ENCODE data around the gene NBEAL1. TPM values are rescaled to one million over a fixed set of nuclear protein-coding genes. Genes with fewer than 3 reads are reported as not detected.
"Not testable (repeated sequence)": the region's sequence is repeated elsewhere in the genome, so short reads cannot be mapped to it uniquely, and the experiment has no call there.

The NBEAL1 gene
- 38.3 and 48.9 TPM in 2 replicates for total RNA-seq (ENCODE audit: low replicate concordance)

GRCh38 chr2:203014456-203015199 is at the start of gene NBEAL1:
TSS of gene NBEAL1 (plus strand) at chr2:203014875. CDS start at chr2:203016385, 1,510 bp downstream.
- TF ChIP-seq CTCF (IDR thresholded peaks at IDR 0.05; ENCODE audit: insufficient read depth, low read length), result no peak
- peak; percentile 99 for DNase-seq (ENCODE audit: low read depth)
- peak within 1 kb of the TSS; percentile 94 for H3K4me3 ChIP-seq (ENCODE audit: low read depth, low read length)

- no peak for TF ChIP-seq CTCF (IDR thresholded peaks at IDR 0.05; ENCODE audit: insufficient read depth, low read length)
- H3K4me3 ChIP-seq (ENCODE audit: low read depth, low read length), result no peak overlapping the region
- DNase-seq (ENCODE audit: low read depth), result peak; percentile 73
These were observed 48.7 kb upstream of the NBEAL1 start for GRCh38 chr2:202965810-202966460.

- not testable (repeated sequence) for H3K4me3 ChIP-seq (ENCODE audit: low read depth, low read length); DNase-seq (ENCODE audit: low read depth)
These were observed 45.3 kb upstream of the NBEAL1 start for GRCh38 chr2:202969404-202969803.

- DNase-seq (ENCODE audit: low read depth), result no peak
- H3K4me3 ChIP-seq (ENCODE audit: low read depth, low read length), result no peak overlapping the region
- no peak for TF ChIP-seq CTCF (IDR thresholded peaks at IDR 0.05; ENCODE audit: insufficient read depth, low read length)
These were observed 37.9 kb upstream of the NBEAL1 start for GRCh38 chr2:202976809-202977208.

- no peak for DNase-seq (ENCODE audit: low read depth)
- TF ChIP-seq CTCF (IDR thresholded peaks at IDR 0.05; ENCODE audit: insufficient read depth, low read length), result no peak
- H3K4me3 ChIP-seq (ENCODE audit: low read depth, low read length), result no peak overlapping the region
These were observed 31.7 kb upstream of the NBEAL1 start for GRCh38 chr2:202982779-202983491.

- H3K4me3 ChIP-seq (ENCODE audit: low read depth, low read length), result no peak overlapping the region
- TF ChIP-seq CTCF (IDR thresholded peaks at IDR 0.05; ENCODE audit: insufficient read depth, low read length), result no peak
- DNase-seq (ENCODE audit: low read depth), result no peak
These were observed 24.9 kb upstream of the NBEAL1 start for GRCh38 chr2:202989749-202990148.

- H3K4me3 ChIP-seq (ENCODE audit: low read depth, low read length), result no peak overlapping the region
- DNase-seq (ENCODE audit: low read depth), result no peak
- TF ChIP-seq CTCF (IDR thresholded peaks at IDR 0.05; ENCODE audit: insufficient read depth, low read length), result no peak
These were observed 24.2 kb upstream of the NBEAL1 start for GRCh38 chr2:202990501-202990900.

- DNase-seq (ENCODE audit: low read depth), result peak; percentile 22
- H3K4me3 ChIP-seq (ENCODE audit: low read depth, low read length), result not testable (repeated sequence)
These were observed 17.6 kb upstream of the NBEAL1 start for GRCh38 chr2:202997113-202997512.

Data from fibroblast of the aortic adventitia (primary cell).